SU-DHL-6 (cell line): Measurements from ENCODE around the gene PDE3B.
"Not testable (repeated sequence)": the region's sequence is repeated elsewhere in the genome, so short reads cannot be mapped to it uniquely, and the experiment has no call there.

Source experiments
- H2AFZ ChIP-seq: fragments of 200-600 bp; sonication (generic); 2 replicates; pipeline ENCODE4 v1.6.1; 2014; ENCODE audit warnings: low read depth, mild to moderate bottlenecking, moderate library complexity, mixed read lengths, antibody characterized with exemption, low read length; ENCODE audit not compliant: severe bottlenecking
- H3F3A ChIP-seq: fragments of 200-600 bp; shearing (Covaris generic); 2 replicates; pipeline ENCODE4 v1.6.0; 2016; ENCODE audit warnings: antibody characterized with exemption, mild to moderate bottlenecking; ENCODE audit not compliant: insufficient read depth
- H3K27ac ChIP-seq: fragments of 200-600 bp; sonication (generic); 2 replicates; pipeline ENCODE4 v1.5.1; 2016; ENCODE audit warnings: low read depth, mild to moderate bottlenecking, low read length, moderate library complexity, mixed read lengths
- H3K27me3 ChIP-seq: fragments of 200-600 bp; sonication (generic), shearing (Covaris generic); 2 replicates; pipeline ENCODE4 v1.6.0; 2014; ENCODE audit warnings: mild to moderate bottlenecking, low read length
- H3K36me3 ChIP-seq: fragments of 200-600 bp; sonication (generic); 2 replicates; pipeline ENCODE4 v1.6.1; 2014; ENCODE audit warnings: mild to moderate bottlenecking, low read length, mixed read lengths
- H3K4me2 ChIP-seq: fragments of 300-600, 200-600 bp; shearing (Covaris generic), sonication (generic); 2 replicates; pipeline ENCODE4 v1.6.0; 2014; ENCODE audit warnings: low read length, low read depth, mild to moderate bottlenecking; ENCODE audit not compliant: poor library complexity, severe bottlenecking
- H3K4me3 ChIP-seq: fragments of 200-600 bp; sonication (generic); 2 replicates; pipeline ENCODE4 v1.5.1; 2014; ENCODE audit warnings: antibody characterized with exemption, low read length, mild to moderate bottlenecking, mixed read lengths; ENCODE audit not compliant: insufficient read depth, poor library complexity, severe bottlenecking
- H3K79me2 ChIP-seq: fragments of 200-600 bp; sonication (generic); 2 replicates; pipeline ENCODE4 v1.6.1; 2014; ENCODE audit warnings: mild to moderate bottlenecking, low read length, moderate library complexity; ENCODE audit not compliant: insufficient read depth
- H3K9ac ChIP-seq: fragments of 200-600 bp; sonication (generic); 2 replicates; pipeline ENCODE4 v1.7.0; 2014; ENCODE audit warnings: mild to moderate bottlenecking, low read length
- H3K9me2 ChIP-seq: fragments of 200-600 bp; sonication (generic); replicated peaks from 2 replicates; pipeline ENCODE4 v1.6.1; 2014; ENCODE audit warnings: low read length; ENCODE audit not compliant: insufficient read depth
- H3K9me3 ChIP-seq: fragments of 200-600 bp; sonication (generic); 2 replicates; pipeline ENCODE4 v1.6.1; 2014; ENCODE audit warnings: low read length, mixed read lengths; ENCODE audit not compliant: insufficient read depth
- H4K20me1 ChIP-seq: fragments of 200-600 bp; sonication (generic); 2 replicates; pipeline ENCODE4 v1.6.1; 2014; ENCODE audit warnings: low read depth, mild to moderate bottlenecking, antibody characterized with exemption, low read length, moderate library complexity, mixed read lengths
- CTCF ChIP-seq: fragments of 200-600 bp; sonication (generic); IDR thresholded peaks from one replicate; pipeline ENCODE4 v1.5.1; 2017; ENCODE audit warnings: antibody characterized with exemption, mild to moderate bottlenecking, low read length, moderate library complexity; ENCODE audit not compliant: insufficient read depth, poor library complexity, severe bottlenecking
- EZH2phosphoT487 ChIP-seq: fragments of 200-600 bp; sonication (generic), shearing (Covaris generic); conservative IDR thresholded peaks from 2 replicates; pipeline ENCODE4 v1.6.1; 2018; ENCODE audit warnings: mild to moderate bottlenecking, antibody characterized with exemption, low read length, moderate library complexity, mixed read lengths

Gene PDE3B

GRCh38 chr11:14773755-14774154, 130.2 kb downstream of the PDE3B start:
- no peak overlapping the region for H2AFZ ChIP-seq
- H3K27me3 ChIP-seq, result no peaks in the 10 kb centered on the region
- H3K79me2 ChIP-seq, result no peaks in the 10 kb centered on the region
- H3K27ac ChIP-seq, result no peak overlapping the region
- no peaks in the 10 kb centered on the region for H3F3A ChIP-seq
- H3K9me2 ChIP-seq, result no peaks in the 10 kb centered on the region
- H3K9ac ChIP-seq, result no peak overlapping the region
- TF ChIP-seq CTCF (no peak), EZH2phosphoT487 (no peak)
- H3K4me2 ChIP-seq, result no peak overlapping the region
- H4K20me1 ChIP-seq, result no peaks in the 10 kb centered on the region
- H3K4me3 ChIP-seq, result no peak overlapping the region
- no peaks in the 10 kb centered on the region for H3K9me3 ChIP-seq
- no peaks in the 10 kb centered on the region for H3K36me3 ChIP-seq

GRCh38 chr11:14774721-14775120, 131.1 kb downstream of the PDE3B start:
- H3K36me3 ChIP-seq, result no peaks in the 10 kb centered on the region
- H3K9me2 ChIP-seq, result no peaks in the 10 kb centered on the region
- no peak overlapping the region for H3K27ac ChIP-seq
- no peak overlapping the region for H3K4me2 ChIP-seq
- TF ChIP-seq EZH2phosphoT487 (no peak), CTCF (no peak)
- H4K20me1 ChIP-seq, result no peaks in the 10 kb centered on the region
- no peaks in the 10 kb centered on the region for H3K9me3 ChIP-seq
- H3K27me3 ChIP-seq, result no peaks in the 10 kb centered on the region
- no peak overlapping the region for H3K4me3 ChIP-seq
- no peak overlapping the region for H2AFZ ChIP-seq
- H3K79me2 ChIP-seq, result no peaks in the 10 kb centered on the region
- no peaks in the 10 kb centered on the region for H3F3A ChIP-seq
- H3K9ac ChIP-seq, result no peak overlapping the region

- Histone ChIP-seq H3K36me3 (no peaks in the 10 kb centered on the region), H4K20me1 (no peaks in the 10 kb centered on the region), H3K27me3 (no peaks in the 10 kb centered on the region), H3K4me2 (no peak overlapping the region), H3K4me3 (no peak overlapping the region), H3K27ac (no peak overlapping the region), H3K9ac (no peak overlapping the region), H3F3A (no peaks in the 10 kb centered on the region), H3K79me2 (no peaks in the 10 kb centered on the region), H3K9me3 (no peaks in the 10 kb centered on the region), H2AFZ (no peak overlapping the region), H3K9me2 (no peaks in the 10 kb centered on the region)
- TF ChIP-seq CTCF, result no peak
- no peak for TF ChIP-seq EZH2phosphoT487
Measured at GRCh38 chr11:14775897-14776296, 132.3 kb downstream of the PDE3B start.

DNA sequence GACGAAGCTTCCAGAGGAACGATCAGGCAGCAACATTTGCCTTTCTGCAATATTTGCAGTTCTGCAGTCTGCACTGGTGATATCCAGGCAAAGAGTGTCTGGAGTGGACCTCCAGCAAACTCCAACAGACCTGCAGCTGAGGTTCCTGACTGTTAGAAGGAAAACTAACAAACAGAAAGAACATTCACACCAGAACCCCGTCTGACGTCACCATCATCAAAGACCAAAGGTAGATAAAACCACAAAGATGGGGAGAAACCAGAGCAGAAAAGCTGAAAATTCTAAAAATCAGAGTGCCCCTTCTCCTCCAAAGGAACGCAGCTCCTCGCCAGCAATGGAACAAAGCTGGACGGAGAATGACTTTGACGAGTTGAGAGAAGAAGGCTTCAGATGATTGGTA, 134.9 kb downstream of the PDE3B start:
- not testable (repeated sequence) for H3K9me3 ChIP-seq, H3K9ac ChIP-seq, H3K27me3 ChIP-seq, H3K4me3 ChIP-seq, H3K27ac ChIP-seq, H3F3A ChIP-seq, H3K36me3 ChIP-seq, H3K9me2 ChIP-seq, H2AFZ ChIP-seq, H3K79me2 ChIP-seq, H4K20me1 ChIP-seq, H3K4me2 ChIP-seq
